Colon (tissue), 2 donors: Measurements from ENCODE around the gene KLRF2.

Experiments
- FAIRE-seq: peaks from 2 replicates; lab custom pipeline; 2012; peaks lifted over from hg19 to GRCh38; lab: Jason Lieb, UNC
- donor health status: control.
- donor health status: control.

The KLRF2 gene

DNA sequence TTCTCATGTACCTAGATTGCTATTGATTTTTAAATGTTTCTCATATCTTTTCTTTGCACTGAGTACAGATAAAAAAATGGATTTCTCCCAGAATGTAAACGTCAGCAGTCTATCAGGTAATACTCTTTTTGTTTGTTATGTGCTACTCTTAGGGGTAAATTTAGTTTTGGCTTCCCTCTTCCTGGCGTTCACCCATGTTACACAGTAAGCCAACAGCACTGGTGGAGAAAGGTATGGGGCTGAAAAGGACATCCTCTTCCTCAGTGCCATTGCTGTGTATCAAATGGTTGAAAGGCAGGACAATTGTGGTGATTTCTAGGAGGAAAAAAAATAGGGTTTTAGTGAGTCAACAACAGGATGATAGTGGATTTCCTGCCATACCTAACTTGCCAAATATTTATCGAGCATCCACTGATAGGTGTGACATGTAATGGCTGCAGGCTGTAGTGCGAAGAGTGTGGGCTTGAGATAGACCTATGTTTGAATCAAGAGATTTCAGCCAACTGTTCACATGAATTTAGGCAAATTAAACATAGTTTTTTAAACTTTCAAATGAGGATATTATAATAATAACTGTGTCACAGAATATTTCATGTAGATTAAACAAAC, 7.5 kb downstream of the KLRF2 start:
- no peak for FAIRE-seq

DNA sequence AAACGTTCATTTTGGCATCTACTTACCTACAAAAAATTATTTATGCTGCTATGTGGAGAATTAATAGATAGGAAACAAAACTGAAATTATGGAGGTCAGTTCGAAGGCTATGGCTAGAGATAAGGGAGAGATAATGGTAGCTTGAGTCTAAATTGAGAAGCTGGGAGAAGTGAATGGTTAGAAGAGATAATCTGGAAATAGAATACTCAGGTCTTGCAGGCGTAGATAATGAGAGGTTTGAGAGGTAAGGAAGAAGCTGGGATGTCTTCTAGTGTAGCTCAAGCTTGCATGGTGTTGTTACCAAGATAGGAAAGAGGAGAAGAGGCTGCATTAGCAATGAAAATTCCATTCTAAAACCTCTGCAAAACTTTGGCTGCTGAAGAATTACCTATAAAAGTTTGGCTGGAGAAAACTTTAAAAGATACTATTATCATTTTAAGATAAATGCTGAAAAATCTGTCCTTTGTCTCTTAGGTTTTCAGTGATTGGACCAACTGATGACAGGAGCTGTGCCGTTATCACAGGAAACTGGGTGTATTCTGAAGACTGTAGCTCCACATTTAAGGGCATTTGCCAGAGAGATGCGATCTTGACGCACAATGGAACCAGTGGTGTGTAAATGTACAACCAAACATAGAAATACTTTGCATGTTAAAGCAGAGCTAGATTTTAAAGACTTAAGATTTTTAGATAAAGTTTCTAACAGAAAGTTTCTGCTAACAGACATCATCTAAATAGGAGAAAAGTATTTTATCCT, 14.1 kb downstream of the KLRF2 start:
- no peak for FAIRE-seq

DNA sequence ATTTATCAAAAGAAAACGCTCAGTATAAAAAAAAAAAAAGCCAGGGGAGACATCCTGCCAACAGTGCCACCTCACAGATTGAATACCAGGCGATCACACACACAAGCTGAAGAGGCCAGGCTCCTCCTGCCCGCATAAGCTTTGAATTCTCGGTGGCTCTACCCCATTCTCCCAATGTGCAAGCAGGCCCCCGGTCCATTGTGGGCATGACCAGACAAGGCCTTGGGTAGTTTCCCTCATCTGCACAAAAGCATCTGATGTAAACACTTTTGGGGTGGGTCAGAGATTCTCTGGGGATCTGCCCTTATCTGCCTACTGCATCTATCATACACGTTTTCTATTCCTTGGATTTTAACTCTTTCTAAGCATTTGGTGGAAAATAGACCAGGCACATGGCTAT, 16.2 kb downstream of the KLRF2 start:
- FAIRE-seq: no peak

DNA sequence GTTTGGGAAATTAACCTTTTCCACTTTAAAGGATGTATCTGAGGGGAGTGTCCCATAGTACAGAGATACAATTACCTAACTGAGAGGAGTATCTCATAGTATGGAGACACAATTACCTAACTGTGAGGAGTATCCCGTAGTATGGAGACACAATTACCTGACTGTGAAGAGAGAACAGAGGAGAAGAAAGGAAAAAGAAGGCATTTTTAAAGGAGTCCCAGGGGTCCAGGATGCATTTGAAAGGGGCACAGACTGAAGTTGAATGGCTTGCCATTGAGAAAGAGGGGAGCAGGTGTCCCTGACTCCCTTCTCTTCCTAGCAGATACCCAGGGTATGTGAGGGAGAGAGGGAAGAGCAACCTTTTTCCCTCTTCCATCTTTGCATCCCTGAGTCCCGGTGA, 17.9 kb downstream of the KLRF2 start:
- FAIRE-seq: no peak

DNA sequence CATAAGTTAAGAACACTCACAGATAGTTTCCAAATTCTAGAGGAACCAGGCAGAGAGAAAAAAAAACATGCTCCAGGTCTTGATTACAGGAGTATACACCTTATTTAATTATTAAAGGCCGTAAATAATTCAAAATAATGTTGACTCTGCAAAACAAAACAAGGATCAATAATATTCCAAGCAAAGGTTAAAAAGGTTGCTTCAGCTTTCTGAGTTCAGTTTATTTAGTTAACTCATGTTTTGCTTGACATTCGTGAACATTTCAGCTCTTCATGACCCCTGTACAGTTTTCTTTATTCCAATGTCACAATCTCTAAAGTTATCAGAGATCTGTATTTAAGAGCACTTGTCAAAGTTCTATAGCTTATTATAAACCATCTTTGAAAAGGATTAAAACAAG, 19.6 kb downstream of the KLRF2 start:
- FAIRE-seq: no peak

DNA sequence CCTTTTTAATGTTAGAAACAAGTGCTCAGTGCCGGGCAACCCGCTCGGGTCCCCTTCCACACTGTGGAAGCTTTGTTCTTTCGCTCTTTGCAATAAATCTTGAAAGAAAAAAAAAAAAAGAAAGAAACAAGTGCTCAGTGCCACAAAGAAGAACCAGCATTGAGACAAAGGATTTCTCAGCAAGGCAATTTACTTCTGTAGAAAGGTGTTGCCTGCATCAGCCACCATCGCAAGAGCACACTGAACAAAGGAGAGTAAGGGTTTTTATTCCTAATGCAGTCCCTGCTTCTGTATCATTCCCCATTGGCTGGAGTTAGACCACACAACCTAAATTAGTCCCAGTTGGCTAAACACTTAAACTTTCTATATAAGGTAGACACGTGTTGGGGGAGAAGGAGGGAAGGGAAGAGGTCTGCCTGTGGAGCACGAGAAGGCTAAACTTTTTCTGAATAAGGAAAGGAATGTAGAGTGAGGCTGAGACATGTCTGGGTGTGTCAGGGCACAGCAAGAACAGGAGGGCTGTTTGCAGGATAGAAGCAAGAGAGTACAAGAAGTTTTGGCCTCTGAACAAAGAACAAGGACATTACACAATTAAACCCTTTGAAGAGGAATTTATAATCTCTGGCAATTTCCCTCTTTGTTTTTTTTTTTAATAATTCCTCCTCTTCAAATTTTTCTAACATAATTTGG, 21.4 kb downstream of the KLRF2 start:
- FAIRE-seq: no peak

DNA sequence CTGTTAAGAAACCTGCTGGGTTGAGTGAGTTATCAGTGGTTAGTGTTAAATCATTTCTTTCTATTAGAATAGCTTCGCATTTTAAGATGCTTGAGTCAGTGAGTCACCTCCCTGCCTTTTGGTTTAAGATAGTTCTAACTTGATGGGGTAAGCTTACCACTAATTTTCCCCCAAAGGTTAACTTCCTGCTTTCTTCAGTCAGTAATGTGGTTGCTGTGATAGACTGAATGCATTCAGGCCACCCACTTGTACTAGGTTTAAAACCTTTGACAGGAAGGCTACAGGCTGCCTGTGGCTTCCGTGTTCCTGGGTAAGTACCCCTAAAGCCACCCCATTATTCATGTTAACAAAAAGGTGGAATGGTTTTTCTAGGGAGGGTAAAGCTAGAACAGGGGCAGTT, 25.6 kb downstream of the KLRF2 start:
- no peak for FAIRE-seq

DNA sequence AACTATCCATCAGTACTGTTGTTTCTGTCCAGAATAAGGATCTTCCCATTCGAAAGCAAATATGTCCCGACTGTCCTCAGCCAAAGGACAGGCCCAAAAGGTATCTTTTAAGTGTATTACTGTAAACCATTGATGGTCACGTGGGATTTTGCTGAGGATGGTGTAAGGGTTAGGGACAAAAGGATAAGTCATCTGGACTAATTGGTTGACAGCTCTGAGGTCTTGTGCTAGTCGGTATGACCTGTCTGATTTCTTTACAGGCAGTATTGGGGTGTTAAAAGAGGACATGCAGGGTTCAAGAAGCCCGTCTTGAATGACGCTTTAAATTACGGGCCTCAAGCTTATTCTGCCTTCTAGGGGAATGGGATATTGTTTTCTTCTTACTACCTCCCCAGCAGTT, 26.5 kb downstream of the KLRF2 start:
- no peak for FAIRE-seq

DNA sequence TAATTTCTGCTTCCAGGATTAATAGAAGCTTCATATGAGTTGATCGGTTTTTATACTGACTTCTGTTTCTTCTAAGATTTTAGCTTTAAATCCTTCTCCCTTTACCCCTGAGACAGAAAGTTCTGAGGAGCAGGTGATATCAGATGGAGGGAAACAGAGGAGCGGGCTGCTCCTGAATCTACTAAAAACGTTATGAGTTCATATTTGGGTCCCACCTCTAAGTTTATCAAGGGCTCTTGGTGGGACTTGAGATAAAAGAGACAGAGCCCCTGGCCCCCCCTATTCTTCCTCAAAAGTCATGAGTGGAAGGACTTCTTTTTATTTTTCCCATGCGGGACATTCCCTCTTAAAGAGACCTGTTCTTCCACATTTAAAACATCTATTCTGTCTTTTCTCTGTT, 27.1 kb downstream of the KLRF2 start:
- no peak for FAIRE-seq

DNA sequence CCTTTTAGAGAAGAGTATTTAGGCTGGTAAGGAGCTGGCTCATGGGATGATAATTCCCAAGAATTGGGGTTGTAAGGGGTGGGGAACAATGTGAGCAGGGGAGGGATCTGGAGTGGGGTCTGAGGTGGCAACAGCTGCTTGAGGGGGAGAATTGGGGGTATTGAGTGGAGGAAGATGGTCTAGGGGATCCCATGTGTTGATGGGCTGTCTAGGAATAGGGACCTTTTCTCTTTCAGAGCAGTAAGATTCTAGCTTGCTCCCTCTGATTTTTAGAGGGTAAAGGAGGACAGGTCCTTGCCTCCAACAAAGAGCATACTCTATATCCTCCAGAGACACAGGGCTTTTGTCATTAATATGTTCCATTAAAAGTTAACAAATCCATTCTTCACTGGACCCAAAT, 28.4 kb downstream of the KLRF2 start:
- no peak for FAIRE-seq

DNA sequence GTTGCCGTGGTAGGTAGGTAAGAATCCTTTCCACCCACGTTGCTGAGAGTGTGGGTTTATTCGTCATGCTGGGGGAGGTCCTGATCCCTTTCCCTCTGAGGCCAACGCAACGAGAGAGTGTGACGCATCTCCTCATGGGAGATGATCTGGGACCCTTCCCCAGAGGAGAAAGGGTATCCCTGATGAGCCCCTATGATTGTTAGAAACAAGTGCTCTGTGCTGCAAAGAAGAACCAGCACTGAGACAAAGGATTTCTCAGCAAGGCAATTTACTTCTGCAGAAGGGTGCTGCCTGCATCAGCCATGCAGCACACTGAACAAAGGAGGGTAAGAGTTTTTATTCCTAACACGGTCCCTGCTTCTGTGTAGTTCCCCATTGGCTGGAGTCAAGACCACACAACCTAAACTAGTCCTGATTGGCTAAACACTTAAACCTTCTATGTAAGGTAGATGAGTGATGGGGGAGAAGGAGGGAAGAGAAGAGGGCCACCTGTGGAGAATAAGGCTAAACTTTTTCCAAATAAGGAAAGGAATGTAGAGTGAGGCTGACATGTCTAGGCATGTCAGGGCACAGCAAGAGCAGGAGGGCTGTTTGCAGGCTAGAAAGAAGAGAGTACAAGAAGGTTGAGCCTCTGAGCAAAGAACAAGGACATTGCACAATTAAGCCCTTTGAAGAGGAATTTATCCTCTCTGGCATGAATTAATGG, 29.6 kb downstream of the KLRF2 start:
- no peak for FAIRE-seq

DNA sequence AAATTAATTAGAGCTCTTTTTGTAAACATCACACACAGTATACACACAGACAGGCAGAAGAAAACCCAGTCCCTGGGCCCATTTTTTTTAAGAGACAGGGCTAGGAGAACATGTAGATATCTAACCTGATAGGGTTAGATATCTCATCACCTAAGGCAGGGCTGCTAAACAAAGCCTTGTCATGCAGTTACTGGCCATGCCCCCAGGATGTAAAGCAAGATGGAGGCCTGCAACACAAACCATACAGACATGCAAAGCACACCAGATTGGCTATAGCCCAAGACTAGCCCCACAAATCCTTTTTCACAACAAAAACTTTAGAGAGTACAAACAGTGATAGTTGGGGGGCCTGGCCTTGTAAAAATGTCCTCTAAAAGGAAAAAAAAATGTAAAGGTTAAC, 30.4 kb downstream of the KLRF2 start:
- FAIRE-seq: no peak

DNA sequence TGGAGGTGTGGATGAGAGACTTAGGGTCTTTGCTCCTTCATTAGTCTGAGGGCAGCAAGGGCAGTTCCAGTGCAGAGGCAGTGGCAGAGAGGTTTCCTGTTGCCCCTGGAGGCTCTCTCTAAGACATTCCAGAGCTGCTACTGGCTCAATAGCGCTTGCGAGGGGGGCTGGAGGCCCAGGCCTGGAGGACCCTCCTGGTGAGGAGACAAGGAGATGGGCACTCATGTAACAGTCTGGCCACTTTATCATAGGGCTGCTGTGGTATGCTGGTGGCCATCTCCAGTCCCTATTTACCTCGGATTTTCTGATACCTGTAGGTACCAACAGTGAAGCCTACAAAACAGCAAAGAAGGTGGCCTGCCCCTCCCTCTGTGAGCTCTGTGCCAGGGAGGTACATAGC, 38.2 kb downstream of the KLRF2 start:
- no peak for FAIRE-seq

DNA sequence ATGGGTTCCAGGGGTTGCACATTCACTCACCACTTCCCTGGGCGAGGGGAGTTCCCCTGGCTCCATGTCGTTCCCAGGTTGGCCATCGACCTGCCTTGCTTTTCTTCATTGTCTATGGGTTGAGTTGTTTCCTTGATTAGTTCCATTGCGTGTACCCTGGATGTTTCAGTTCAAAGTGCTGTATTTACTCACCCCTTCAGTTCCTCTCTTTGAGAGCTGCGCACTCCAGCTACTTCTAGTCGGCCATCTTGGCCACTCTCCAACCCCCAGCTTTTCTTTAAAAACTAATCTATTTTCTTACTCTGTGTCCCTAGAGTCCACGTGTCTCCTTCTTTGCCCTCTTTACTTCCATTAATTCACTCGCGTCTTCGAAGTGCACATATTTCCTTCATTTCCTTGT, 39.2 kb downstream of the KLRF2 start:
- FAIRE-seq: no peak

DNA sequence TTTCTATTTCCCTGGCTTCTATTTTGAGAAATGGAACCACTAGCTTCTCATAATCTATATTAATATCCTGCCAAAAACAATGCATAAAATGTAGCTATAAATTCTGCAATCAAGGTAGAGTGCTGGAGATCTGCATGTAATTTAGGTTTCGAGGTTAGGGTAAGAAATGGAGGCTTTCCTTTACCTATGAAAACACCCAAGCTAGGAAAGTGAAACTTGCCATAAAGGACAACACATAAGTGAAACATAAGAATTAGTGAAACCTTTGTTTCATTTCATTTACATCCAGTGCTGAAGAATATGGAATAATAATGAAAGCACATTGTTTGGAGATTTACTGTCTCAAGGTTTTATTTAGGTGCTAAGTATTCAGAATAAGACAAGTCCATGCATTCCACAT, 41.1 kb downstream of the KLRF2 start:
- FAIRE-seq: no peak

DNA sequence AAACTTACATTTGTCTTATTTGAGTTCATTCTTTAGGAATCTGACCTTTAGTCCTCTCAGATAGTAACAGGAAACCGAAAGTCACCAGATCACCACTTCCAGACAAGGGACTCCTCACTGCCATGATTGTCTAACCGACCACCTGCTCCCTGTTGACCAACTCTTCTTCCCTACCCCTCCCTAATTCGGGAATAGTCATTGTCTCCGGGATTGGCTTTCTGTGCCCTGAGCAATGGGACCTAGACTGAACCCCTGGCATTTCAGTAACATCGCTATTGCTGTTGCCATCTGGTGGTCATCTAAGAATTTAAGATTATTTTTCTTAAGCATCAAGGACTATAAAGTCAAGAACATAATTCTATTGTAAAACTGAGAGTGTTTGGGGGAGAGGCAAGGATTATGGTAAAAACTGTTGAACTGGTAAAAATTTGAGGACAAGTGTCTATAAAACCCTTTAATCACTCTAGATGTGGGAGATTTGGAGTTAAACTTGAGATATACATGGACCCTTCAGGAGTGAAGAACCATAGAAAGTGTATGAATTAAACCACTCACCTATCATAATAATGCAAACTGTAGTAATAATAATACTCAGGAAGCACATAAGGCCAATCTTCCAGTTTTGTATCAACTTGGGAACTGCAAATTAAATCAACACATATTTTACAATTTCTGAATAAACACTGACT, 44.6 kb downstream of the KLRF2 start:
- no peak for FAIRE-seq

DNA sequence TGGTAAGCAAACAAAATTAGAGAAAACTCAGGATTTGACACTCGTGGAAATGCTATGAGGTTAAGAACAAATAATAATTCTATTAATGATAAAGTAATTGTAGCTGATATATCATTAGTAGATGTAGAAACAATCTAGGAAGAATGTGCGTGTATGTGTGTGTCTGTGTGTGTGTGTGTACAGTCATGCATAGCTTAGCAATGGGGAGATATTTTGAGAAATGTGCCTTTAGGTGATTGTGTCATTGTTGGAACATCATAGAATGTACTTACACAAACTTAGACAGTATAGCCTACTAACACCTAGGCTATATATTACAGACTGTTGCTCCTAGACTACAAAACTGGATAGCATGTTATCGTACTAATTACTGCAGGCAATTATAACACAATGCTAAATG, 45.6 kb downstream of the KLRF2 start:
- FAIRE-seq: no peak

DNA sequence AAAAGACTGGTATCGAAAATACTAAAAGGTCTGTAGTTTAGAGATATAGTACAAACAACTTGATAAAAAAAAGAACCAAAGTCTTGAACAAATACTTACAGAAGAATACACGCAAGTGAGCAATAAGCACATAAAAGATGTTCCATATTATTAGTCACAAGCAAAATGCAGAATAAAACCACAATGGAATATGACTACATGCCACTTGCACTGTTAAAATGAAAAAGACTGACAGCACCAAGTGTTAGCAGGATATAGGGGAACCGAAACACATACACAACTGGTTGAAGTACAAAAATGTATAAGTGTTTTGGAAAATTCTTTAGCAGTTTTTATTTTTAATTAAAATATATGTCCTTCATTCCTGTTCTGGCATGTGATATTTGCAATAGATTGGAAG, 47.3 kb downstream of the KLRF2 start:
- FAIRE-seq: no peak

DNA sequence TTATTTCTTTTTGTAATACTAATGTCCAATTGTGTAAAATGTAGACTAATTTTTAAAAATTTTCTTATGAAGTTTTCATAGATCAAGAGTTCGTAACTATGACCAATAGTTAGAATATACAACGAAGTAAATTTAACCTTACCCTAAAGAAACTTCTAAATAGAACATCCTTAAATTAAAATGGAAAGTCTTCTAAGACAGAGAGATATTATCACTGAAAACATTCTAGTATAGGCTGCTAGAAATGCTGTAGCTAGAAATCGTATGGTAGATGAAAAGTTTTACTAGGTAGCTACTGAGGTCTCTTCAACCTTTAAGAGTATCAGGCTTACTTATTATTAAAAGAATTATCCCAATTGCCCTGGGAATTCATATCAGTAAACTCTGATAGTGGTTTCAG, 50.0 kb downstream of the KLRF2 start:
- FAIRE-seq: no peak

DNA sequence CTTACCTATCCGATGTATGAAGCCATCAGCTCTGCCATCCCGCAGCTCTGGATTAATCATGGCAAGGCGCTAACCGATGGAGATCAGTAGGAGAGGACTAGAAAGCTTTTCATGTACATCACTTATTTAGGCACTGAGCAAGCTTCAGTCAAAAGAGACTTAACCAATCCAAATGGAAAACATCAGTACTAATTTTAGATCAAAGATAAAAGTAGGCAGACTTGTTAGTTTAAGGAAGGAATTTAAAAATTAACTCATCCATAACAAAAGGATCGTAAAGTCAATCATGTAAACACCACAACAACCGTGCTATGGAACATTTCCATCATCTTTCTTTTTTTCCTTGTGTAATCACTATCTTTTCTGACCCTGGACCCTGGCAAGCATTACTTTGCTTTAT, 51.0 kb downstream of the KLRF2 start, which contains the start of gene CLEC2A:
CLEC2A (minus strand) TSS at position 101 of the 400 bp plus-strand sequence; CDS start at position 60, 41 bp downstream.
- no peak for FAIRE-seq

DNA sequence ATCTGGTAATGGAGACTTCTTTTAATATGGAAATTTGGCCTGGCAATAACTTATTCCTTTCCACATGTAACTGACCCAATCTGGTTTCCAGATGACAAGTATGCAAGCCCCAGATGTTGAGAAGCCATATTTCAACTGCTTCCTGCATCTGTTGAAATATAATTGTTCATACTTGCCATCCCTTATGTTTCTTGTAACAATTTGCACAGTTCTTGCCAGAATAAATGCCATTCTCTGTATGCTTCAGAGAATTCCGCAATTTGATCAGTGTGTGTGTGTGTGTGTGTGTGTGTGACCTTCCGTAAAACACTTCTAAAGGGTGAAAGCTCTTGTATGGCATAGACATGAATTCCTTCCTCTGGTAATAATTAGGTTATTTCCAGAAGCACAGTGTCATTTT, 52.7 kb downstream of the KLRF2 start:
- FAIRE-seq: no peak

DNA sequence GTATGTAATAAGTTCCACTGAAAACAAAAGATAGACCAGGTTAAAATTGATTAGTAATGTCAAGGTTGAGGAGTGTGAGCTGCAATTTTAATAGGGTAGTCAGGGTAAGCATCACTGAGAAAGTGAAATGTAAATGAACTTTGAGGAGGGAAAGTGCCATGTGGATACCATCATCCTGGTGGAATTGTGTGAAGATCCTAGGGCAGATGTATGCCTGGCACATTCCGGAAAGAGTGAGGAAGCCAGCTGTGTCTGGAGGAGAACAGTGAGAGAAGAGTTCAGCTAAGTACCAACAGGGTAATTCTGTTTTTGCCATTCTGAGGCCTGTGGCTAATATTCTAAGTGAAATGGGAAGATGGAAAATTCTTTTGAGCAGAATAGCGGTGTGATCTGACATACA, 53.7 kb downstream of the KLRF2 start:
- no peak for FAIRE-seq
